GM18520 (cell line): Measurements from ENCODE around the gene GBP2.
"Not testable (repeated sequence)": the region's sequence is repeated elsewhere in the genome, so short reads cannot be mapped to it uniquely, and the experiment has no call there.

Experiments
- ATAC-seq: cut with Tn5 transposase; IDR thresholded peaks from one replicate; pipeline ENCODE4 v1.9.1; 2021; ENCODE audit not compliant: unreplicated experiment

GBP2 gene

DNA sequence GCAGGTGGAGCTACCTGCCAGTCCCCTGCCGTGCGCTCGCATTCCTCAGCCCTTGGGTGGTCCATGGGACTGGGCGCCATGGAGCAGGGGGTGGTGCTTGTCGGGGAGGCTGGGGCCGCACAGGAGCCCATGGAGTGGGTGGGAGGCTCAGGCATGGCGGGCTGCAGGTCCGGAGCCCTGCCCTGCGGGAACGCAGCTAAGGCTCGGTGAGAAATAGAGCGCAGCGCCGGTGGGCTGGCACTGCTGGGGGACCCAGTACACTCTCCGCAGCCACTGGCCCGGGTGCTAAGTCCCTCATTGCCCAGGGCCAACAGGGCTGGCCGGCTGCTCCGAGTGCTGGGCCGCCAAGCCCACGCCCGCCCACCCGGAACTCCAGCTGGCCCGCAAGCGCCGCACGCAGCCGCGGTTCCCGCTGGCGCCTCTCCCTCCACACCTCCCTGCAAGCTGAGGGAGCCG, 2.1 kb upstream of the GBP2 start:
- not testable (repeated sequence) for ATAC-seq

- ATAC-seq: not testable (repeated sequence)
Measured at GRCh38 chr1:89126602-89127565, 970 bp upstream of the GBP2 start.

- no peak for ATAC-seq
Measured at GRCh38 chr1:89125240-89125912, 538 bp downstream of the GBP2 start.

GRCh38 chr1:89121641-89122040, 4.3 kb downstream of the GBP2 start:
- no peak for ATAC-seq

DNA sequence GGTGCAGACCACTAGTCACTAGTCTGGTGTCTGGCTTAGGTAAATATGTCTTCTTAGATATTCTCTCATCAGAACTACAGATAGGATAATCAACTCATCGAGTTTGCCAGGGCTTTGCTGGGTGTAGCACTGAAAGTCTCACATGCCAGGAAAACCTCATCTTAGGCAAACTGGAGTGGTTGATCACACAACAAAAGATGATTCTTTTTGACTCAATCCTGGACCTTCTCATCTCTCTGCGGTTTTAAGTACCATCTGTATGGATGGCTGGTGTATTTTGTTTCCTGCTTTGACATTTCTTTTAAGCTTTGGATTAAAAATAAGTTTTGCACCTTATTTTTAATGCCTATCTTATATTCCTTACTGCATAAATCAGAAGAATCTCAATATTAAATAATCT, 11.3 kb downstream of the GBP2 start:
- ATAC-seq: no peak

DNA sequence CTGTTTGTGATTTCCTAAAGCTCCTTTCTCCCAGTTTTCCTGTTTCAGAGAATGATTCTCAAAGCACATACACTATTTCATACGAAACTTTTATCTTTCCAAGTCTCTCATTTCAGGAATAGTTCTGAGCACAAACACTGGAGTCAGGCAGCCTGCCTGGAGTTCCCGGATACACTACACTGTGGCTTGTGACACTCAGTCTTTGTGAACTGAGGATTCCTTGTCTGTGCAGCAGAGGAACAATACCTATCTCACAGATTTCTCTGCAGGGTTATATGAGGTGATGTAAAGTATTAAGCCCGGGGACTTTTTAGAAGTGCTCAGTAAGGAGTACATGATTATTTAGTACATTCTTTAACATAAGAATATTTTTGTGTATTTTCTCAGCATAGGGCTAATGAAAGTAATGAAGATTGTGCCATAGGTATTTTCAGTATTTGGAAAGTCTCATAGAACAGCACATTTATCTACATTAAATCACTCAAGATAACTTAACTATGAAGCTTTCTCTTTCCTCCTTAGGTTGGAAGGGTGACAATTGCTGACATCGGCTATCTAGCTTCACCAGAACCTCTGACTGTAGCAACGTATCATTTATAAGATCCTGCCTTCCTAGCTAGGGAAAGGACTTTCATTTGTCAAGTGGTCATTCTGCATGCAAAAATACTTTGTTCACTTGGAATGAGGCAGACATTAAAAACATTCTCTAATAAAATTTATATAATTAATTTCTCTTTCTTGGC, 12.9 kb downstream of the GBP2 start:
- no peak for ATAC-seq

- ATAC-seq: no peak
Measured at GRCh38 chr1:89104687-89105086, 21.2 kb downstream of the GBP2 start.

DNA sequence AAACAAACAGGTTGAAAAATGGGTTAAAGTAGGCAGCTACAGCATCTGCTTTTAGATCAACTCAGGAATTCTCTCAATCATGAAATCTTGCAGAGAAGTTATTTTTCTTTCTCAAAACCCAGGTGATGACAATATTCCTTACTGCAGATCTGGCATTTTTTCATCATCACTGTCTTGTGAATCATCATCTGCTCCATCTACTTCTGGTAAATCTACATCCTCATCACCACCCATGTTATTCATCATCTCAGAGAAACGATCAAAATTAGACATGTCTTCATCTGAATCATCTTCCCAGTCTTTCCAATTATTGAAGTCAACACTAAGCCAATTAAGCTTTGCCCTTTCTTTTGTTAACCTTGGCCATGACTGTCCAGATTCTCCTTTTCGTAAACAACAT, 21.8 kb downstream of the GBP2 start:
- ATAC-seq: no peak

DNA sequence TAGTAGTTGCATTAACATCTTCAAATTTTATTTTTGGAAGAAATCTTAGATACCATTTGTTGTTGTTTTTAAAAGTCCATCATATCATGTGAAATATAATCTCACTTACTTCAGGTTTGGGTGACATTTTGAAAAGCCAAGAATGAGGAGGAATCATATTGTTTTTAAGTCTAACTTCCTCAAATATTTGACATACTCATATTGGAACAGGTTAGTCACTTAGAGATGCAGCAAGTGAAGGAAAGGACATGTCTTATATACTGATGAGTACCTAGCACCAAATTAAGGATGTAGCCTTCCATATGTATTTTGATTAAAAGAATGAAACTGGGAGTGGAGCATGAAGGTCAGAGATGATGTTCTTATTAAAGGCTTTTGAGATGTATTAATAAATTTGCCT, 23.9 kb downstream of the GBP2 start:
- ATAC-seq: no peak

GRCh38 chr1:89100412-89100811, 25.5 kb downstream of the GBP2 start:
- ATAC-seq: no peak

GRCh38 chr1:89098857-89099256, 27.1 kb downstream of the GBP2 start:
- no peak for ATAC-seq

DNA sequence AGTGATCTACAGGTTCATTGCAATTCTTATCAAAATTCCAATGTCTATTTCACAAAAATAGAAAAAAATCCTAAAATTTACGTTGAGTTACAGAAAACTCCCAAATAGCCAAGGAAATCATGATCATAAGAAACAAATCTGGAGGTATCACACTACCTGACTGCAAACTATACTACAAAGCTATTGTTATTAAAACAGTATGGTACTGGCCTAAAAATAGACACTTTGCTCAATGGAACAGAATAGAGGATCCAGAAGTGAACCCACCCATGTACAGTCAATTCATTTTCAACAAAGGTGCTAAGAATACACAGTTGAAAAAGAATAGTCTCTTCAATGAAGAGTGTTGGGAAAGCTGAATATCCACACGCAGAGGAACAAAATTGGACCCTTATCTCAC, 30.2 kb downstream of the GBP2 start:
- ATAC-seq: no peak

DNA sequence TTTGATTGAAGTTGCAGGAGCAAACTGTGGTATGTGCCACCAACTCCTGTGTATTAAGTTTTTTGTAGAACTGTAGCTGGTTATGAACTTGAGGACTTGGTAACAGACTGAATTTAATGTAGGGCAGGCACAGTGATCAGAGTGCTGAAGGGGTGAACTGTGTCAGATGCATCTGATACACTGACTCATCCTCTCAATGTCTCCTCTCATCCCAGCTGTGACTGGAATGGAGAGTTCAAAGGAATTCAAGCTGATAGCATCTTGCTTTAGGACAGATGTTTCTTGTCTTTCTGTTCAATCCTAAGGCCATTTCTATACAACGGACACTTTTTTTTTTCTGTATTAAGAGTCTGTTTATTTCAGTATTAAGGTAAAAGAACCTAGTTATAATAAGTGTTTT, 36.0 kb downstream of the GBP2 start:
- ATAC-seq: no peak

- ATAC-seq: no peak
Measured at GRCh38 chr1:89088572-89088971, 37.3 kb downstream of the GBP2 start.

- ATAC-seq: no peak
Measured at GRCh38 chr1:89087241-89087640, 38.7 kb downstream of the GBP2 start.

DNA sequence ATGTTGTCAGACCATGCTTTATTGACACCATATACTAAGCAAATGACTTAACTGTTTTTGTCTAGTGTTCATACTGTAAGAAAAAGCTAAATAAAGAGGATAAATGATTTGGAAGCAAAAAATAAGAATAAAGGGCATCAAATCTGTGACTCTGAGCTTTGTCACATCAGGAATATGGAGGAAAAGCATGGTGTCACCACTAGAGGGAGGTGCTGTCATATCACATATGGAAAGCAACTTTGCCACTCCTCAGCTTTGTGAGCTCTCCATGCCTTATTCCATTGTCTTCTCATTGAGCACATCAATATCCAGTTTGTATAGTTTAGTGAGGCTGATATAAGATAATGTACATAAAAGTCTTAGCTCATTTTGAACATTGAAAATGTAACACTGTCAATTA, 40.1 kb downstream of the GBP2 start:
- ATAC-seq: no peak

- no peak for ATAC-seq
Measured at GRCh38 chr1:89081005-89081404, 44.9 kb downstream of the GBP2 start.

GRCh38 chr1:89080068-89080467, 45.8 kb downstream of the GBP2 start:
- not testable (repeated sequence) for ATAC-seq

DNA sequence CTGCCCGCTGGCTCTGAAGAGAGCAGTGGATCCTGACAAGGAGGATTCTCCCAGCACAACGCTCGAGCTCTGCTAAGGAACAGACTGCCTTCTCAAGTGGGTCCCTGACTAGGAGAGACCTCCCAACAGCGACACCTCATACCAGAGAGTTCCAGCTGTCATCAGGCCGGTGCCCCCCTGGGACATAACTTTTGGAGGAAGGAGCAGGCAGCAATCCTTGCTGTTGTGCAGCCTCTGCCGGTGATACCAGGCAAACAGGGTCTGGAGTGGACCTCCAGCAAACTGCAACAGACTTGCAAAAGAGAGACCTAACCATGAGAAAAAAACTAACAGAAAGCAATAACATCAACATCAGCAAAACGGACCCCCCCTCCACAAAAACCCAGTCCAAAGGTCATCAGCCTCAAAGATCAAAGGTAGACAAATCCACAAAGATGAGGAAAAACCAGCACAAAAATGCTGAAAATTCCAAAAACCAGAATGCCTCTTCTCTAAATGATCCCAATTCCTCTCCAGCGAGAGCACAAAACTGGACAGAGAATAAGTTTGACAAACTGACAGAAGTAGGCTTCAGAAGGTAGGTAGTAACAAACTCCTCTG, 53.3 kb downstream of the GBP2 start:
- ATAC-seq: not testable (repeated sequence)

- no peak for ATAC-seq
Measured at GRCh38 chr1:89070509-89070908, 55.4 kb downstream of the GBP2 start.

DNA sequence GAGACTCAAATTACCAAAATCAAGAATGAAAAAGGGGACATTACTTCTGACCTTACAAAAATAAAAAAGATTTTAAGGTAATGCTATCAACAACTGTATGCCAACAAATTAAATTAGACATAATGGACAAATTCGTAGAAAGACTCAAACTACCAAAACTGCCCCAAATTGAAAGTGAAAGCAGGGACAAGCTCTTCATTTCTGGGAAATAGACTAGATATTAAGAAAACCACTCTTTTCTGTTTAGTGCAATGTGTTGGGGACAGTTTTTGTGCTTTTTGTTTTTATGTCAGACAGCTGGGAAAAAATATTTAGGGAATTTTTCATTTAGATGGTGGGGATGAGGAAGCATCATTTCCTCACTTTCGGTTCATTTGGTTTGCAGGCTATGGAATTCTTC, 56.0 kb downstream of the GBP2 start:
- no peak for ATAC-seq
